Testis (tissue), 2 donors: ENCODE measurements around the gene RRP15.

ENCODE experiments used
- CTCF ChIP-seq, 3 experiments: fragments of 450-650 bp in 2 of 3; fragments of 200-600 bp in 1 of 3; sonication (generic) in 1 of 3; IDR thresholded peaks; one replicate each; pipeline ENCODE4 v1.5.1; 2016 to 2019; ENCODE audit warnings: antibody characterized with exemption in 3 of 3, mild to moderate bottlenecking in 2 of 3, moderate library complexity in 1 of 3
- POLR2A ChIP-seq: fragments of 450-650 bp; IDR thresholded peaks from one replicate; pipeline ENCODE4 v1.6.1; 2017; ENCODE audit warnings: antibody characterized with exemption, mild to moderate bottlenecking, moderate library complexity

GRCh38 chr1:218349348-218350034 lies 64.4 kb downstream of the RRP15 start:
- no peak for TF ChIP-seq POLR2A
- no peak for TF ChIP-seq CTCF (IDR thresholded peaks at IDR 0.05)
